Activated naive CD4-positive, alpha-beta T cell (primary cell): ENCODE data around the gene MTHFD2.
A peak's percentile ranks its signal among the peaks of the same experiment; 100 is the strongest.

ENCODE experiments used
- DNase-seq, 4 experiments: peaks; one replicate each; lab custom pipeline; 2025; lab: John Stamatoyannopoulos, UW

Gene MTHFD2

DNA sequence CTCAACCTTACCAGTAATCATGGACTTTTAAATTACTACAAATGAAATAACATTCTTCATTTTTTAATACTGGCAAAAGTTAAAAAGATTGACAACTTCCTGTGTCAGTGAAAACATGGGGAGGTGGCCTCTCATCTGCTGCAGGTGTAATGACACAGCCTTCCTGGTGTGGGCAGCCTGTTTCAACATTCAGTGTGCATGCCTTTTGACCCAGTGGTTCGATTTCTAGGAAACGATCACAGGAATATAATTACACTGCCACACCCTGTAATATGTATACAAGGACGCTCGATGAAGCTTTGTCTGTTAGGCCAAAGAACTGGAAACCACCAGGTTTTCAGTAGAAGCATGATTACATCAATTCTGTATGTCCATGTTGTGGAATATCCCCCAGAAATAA lies 68.7 kb downstream of the MTHFD2 start:
- peak in 2 of 4 experiments; percentile 7 to 27 for DNase-seq
